Activated CD4-positive, alpha-beta T cell treated with anti-CD3 and anti-CD28 coated beads, Interleukin-2, amount 10 ng/mL, durations not matched to agents 7 days and 5 days (primary cell): ENCODE results near the gene SLMAP. TPM values are rescaled to one million over a fixed set of nuclear protein-coding genes. Genes with fewer than 3 reads are reported as not detected.

Experiments used
- CTCF ChIA-PET: fragments of 350-600 bp; sonication (Branson Sonifier 250); formaldehyde crosslinking; loops from one replicate; lab custom pipeline; 2021; ENCODE audit warnings: antibody characterized with exemption; lab: Charles Lee
- POLR2A ChIA-PET: fragments of 350-600 bp; sonication (Branson Sonifier 250); formaldehyde crosslinking; loops from one replicate; lab custom pipeline; 2021; ENCODE audit warnings: antibody characterized with exemption; lab: Charles Lee
- DNase-seq: peaks from one replicate; pipeline ENCODE4 v3.0.0-alpha.2; 2020
- H3K27ac Mint-ChIP-seq: one replicate; pipeline ENCODE4 v1.8.0; 2021; ENCODE audit warnings: mild to moderate bottlenecking, moderate library complexity, mixed read lengths
- H3K27me3 Mint-ChIP-seq: one replicate; pipeline ENCODE4 v1.8.0; 2021; ENCODE audit warnings: mixed read lengths
- H3K36me3 Mint-ChIP-seq: one replicate; pipeline ENCODE4 v1.8.0; 2021; ENCODE audit warnings: low read depth, mixed read lengths
- H3K4me1 Mint-ChIP-seq: one replicate; pipeline ENCODE4 v1.8.0; 2021; ENCODE audit warnings: mixed read lengths
- H3K4me3 Mint-ChIP-seq: one replicate; pipeline ENCODE4 v1.8.0; 2021; ENCODE audit warnings: mild to moderate bottlenecking, moderate library complexity, mixed read lengths
- H3K9me3 Mint-ChIP-seq: one replicate; pipeline ENCODE4 v1.8.0; 2021; ENCODE audit warnings: mixed read lengths
- total RNA-seq, 2 experiments: library from RNA; stranded (reverse); gene quantifications; one replicate each; pipeline ENCODE4 v1.2.3, GENCODE V29; 2021

The SLMAP gene
- total RNA-seq, 2 experiments from 2014 or later, result 47.2 to 51.2 TPM

- POLR2A ChIA-PET, result no interaction called here
- CTCF ChIA-PET, result no interaction called here
These were observed 22.3 kb upstream of the SLMAP start for GRCh38 chr3:57733790-57734189.

DNA sequence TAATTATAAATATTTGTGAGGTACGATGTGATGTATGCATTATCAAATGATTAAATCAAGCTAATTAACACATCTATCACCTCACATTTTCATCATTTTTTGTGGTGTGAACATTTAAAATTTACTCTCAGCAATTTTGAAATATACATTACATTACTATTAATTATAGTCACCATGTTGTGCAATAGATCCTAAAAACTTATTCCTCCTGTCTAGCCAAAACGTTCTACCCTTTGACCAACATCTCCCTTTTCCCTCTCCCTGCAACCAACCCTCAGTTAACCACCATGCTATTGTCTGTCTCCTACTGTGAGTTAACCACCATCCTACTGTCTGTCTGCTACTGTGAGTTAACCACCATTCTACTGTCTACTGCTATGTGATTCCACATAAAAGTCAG is 20.7 kb upstream of the SLMAP start:
- no peaks in the 10 kb centered on the region for H3K9me3 Mint-ChIP-seq
- CTCF ChIA-PET, result no interaction called here
- no peak overlapping the region for H3K4me3 Mint-ChIP-seq
- H3K27me3 Mint-ChIP-seq, result peaks cover 2% of the 10 kb centered on the region
- DNase-seq, result no peak
- no peak overlapping the region for H3K27ac Mint-ChIP-seq
- no peaks in the 10 kb centered on the region for H3K4me1 Mint-ChIP-seq
- POLR2A ChIA-PET, result no interaction called here
- H3K36me3 Mint-ChIP-seq, result no peaks in the 10 kb centered on the region

More at GRCh38 chr3:57733790-57734189, 22.3 kb upstream of the SLMAP start:
- Mint-ChIP-seq H3K27ac (no peak overlapping the region), H3K4me1 (no peaks in the 10 kb centered on the region), H3K9me3 (no peaks in the 10 kb centered on the region), H3K4me3 (no peak overlapping the region), H3K27me3 (peaks cover 2% of the 10 kb centered on the region), H3K36me3 (no peaks in the 10 kb centered on the region)
- no peak for DNase-seq

- peaks cover 2% of the 10 kb centered on the region for H3K27me3 Mint-ChIP-seq
- H3K4me3 Mint-ChIP-seq, result no peak overlapping the region
- POLR2A ChIA-PET, result no interaction called here
- CTCF ChIA-PET, result no interaction called here
- H3K36me3 Mint-ChIP-seq, result no peaks in the 10 kb centered on the region
- no peak overlapping the region for H3K27ac Mint-ChIP-seq
- DNase-seq, result no peak
- H3K4me1 Mint-ChIP-seq, result no peaks in the 10 kb centered on the region
- no peaks in the 10 kb centered on the region for H3K9me3 Mint-ChIP-seq
These were observed 18.3 kb upstream of the SLMAP start for GRCh38 chr3:57737840-57738239.

DNA sequence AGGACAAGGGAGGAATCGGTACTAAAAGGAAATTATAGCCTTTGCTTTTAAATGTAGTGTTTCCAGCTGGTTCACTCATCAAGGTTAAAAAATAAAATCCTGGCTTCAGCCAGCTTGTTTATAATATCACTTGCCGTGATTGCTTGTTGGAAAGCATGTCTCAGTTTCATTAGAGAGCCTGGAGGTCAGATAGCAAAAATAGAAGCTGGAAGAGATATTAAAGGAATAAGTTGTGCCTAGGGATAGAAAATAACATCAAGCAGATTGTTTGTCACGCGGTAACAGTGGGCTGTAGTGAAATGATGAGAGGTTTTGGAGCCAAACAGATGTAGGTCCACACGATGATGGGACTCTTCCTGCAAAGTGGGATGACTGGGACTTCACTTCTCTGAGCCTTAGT is 17.7 kb upstream of the SLMAP start:
- POLR2A ChIA-PET, result no interaction called here
- no peaks in the 10 kb centered on the region for H3K36me3 Mint-ChIP-seq
- no peak overlapping the region for H3K4me3 Mint-ChIP-seq
- H3K4me1 Mint-ChIP-seq, result no peaks in the 10 kb centered on the region
- no peak overlapping the region for H3K27ac Mint-ChIP-seq
- peaks cover 2% of the 10 kb centered on the region for H3K27me3 Mint-ChIP-seq
- H3K9me3 Mint-ChIP-seq, result no peaks in the 10 kb centered on the region
- CTCF ChIA-PET, result no interaction called here
- no peak for DNase-seq

DNA sequence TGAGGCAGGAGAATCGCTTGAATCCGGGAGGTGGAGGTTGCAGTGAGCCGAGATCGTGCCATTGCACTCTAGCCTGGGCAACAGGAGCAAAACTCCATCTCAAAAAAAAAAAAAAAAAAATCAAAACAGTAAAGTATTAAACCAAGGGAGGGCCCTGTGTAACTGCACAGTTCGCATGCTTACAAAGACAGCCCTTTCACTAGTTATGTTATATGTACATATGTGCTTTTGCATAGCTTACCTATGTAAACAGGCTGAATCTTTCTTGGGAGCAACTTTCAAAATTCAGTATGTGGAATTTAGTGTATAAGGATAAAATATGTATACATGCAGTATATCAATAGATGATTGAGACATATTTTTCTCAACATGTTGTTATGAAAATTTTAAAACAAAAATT is 16.1 kb upstream of the SLMAP start:
- no peak for DNase-seq
- no peaks in the 10 kb centered on the region for H3K4me1 Mint-ChIP-seq
- H3K9me3 Mint-ChIP-seq, result no peaks in the 10 kb centered on the region
- CTCF ChIA-PET, result interaction anchor here (0.6 to 1.3 kb wide), 3 partner anchors 20 to 341 kb away, joined by 3 to 5 read pairs (median 4); no protein-coding TSS in a partner anchor
- H3K36me3 Mint-ChIP-seq, result no peaks in the 10 kb centered on the region
- H3K27ac Mint-ChIP-seq, result no peak overlapping the region
- no peak overlapping the region for H3K4me3 Mint-ChIP-seq
- H3K27me3 Mint-ChIP-seq, result peaks cover 2% of the 10 kb centered on the region
- POLR2A ChIA-PET, result no interaction called here

DNA sequence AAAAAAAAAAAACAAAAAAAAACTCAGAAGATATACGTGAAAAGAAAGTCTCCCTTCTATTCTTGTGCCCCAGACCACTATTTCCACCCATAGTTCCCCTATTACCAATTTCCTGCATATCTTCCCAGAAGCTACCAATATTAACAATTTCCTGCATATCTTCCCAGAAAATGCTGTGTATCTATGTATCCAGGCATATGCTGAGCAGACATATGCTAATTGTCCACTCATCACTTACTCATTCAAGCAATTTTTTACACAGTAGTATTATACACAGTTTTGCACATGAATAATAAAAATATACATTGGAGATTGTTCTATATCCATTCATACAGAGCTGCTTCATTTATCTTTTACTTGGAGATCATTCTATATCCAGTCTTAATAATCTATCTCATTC is 12.6 kb upstream of the SLMAP start:
- Mint-ChIP-seq H3K36me3 (no peaks in the 10 kb centered on the region), H3K9me3 (no peaks in the 10 kb centered on the region), H3K27ac (no peak overlapping the region), H3K27me3 (no peaks in the 10 kb centered on the region), H3K4me3 (no peak overlapping the region), H3K4me1 (no peaks in the 10 kb centered on the region)
- DNase-seq, result no peak
- CTCF ChIA-PET, result no interaction called here
- POLR2A ChIA-PET, result no interaction called here

- ChIA-PET CTCF (interaction anchor here (0.7 to 1.0 kb wide), 2 partner anchors 11 to 590 kb away, joined by 3 read pairs; partner anchors contain the start of gene SLMAP), POLR2A (no interaction called here)
- no peaks in the 10 kb centered on the region for H3K27me3 Mint-ChIP-seq
- no peak for DNase-seq
- H3K4me3 Mint-ChIP-seq, result no peak overlapping the region
- H3K36me3 Mint-ChIP-seq, result no peaks in the 10 kb centered on the region
- H3K27ac Mint-ChIP-seq, result no peak overlapping the region
- no peaks in the 10 kb centered on the region for H3K9me3 Mint-ChIP-seq
- no peaks in the 10 kb centered on the region for H3K4me1 Mint-ChIP-seq
These were observed 11.0 kb upstream of the SLMAP start for GRCh38 chr3:57745101-57745500.

DNA sequence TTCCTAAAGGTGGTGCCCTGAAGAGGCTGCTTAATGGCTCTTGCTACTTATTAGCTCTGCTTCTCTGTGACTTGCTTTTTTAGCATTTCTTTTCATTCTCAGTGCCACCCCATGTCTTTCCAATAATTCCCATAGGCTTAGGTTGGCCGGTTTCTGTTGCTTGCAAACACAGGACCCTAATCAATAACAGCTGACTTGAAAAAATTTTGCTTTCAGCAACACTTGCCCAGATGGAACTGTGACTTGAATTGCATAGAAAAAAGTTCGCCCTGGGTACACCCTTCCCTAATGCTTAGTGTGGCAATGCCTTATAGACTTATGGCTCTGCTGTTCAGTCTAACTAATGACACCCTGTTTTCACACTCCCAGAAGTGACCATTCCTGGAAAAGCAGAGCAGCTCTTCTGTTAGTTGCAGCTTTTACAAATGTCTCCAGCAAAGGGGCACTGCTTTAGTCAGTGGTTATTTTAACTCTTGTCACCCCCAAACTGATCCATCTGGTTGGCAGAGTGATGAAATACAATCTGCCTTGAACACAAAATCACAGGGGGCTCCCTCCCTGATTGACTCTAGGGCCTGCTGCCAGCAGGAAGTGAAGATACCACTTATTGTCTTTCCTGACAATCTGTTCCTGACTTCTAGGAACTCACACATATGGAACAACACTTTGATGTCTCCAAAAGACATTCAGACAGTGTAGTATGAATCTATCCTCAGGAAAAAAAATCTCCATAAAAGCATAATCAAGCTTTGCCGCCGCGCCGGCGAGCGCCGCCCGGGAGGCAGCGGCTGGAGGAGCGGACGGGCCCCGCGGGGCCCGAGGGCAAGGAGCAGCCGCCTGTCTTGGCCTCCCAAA is 9.7 kb upstream of the SLMAP start:
- CTCF ChIA-PET, result interaction anchor here (0.5 to 1.0 kb wide), 3 partner anchors 10 to 59 kb away, joined by 3 read pairs; partner anchors contain the start of gene SLMAP
- DNase-seq, result no peak
- Mint-ChIP-seq H3K27ac (no peak overlapping the region), H3K27me3 (no peaks in the 10 kb centered on the region), H3K4me3 (no peak overlapping the region), H3K4me1 (no peaks in the 10 kb centered on the region), H3K36me3 (no peaks in the 10 kb centered on the region), H3K9me3 (no peaks in the 10 kb centered on the region)
- POLR2A ChIA-PET, result no interaction called here

GRCh38 chr3:57749542-57749941 is 6.6 kb upstream of the SLMAP start:
- no peaks in the 10 kb centered on the region for H3K36me3 Mint-ChIP-seq
- peaks cover 3% of the 10 kb centered on the region for H3K27me3 Mint-ChIP-seq
- POLR2A ChIA-PET, result no interaction called here
- peaks cover 2% of the 10 kb centered on the region for H3K4me1 Mint-ChIP-seq
- DNase-seq, result no peak
- no peak overlapping the region for H3K27ac Mint-ChIP-seq
- CTCF ChIA-PET, result no interaction called here
- H3K9me3 Mint-ChIP-seq, result no peaks in the 10 kb centered on the region
- H3K4me3 Mint-ChIP-seq, result no peak overlapping the region

- peaks cover 14% of the 10 kb centered on the region for H3K4me1 Mint-ChIP-seq
- peaks cover 8% of the 10 kb centered on the region for H3K36me3 Mint-ChIP-seq
- ChIA-PET CTCF (interaction anchor here (0.6 to 1.4 kb wide), 2 partner anchors 19 to 34 kb away, joined by 3 to 4 read pairs; no protein-coding TSS in a partner anchor), POLR2A (no interaction called here)
- DNase-seq, result no peak
- H3K9me3 Mint-ChIP-seq, result no peaks in the 10 kb centered on the region
- H3K27me3 Mint-ChIP-seq, result peaks cover 5% of the 10 kb centered on the region
- H3K4me3 Mint-ChIP-seq, result no peak overlapping the region
- no peak overlapping the region for H3K27ac Mint-ChIP-seq
These were observed 3.8 kb upstream of the SLMAP start for GRCh38 chr3:57752307-57752706.

DNA sequence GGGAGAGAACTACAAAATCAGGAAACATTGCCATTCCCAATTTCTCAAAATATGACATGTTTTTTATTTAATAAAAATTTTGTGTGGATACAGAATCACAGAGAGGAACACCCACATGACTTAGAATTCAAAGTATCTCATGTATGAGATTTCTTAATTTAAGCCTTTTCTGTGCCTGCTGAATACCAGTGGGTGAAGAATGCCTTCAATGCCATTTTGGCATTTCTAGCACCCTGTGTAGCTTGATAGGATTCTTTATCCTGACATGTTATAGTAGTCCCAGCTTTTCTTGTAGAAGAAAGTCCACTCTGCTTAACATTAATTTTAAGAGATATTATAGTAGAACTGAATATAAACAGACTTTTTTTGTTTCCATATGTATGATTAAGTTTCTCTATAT is 3.1 kb upstream of the SLMAP start:
- ChIA-PET POLR2A (no interaction called here), CTCF (interaction anchor here (1.4 kb wide), 1 partner anchor 19 kb away, joined by 3 read pairs; no protein-coding TSS in a partner anchor)
- Mint-ChIP-seq H3K27ac (no peak overlapping the region), H3K4me3 (no peak overlapping the region), H3K9me3 (no peaks in the 10 kb centered on the region), H3K27me3 (peaks cover 5% of the 10 kb centered on the region), H3K4me1 (peaks cover 21% of the 10 kb centered on the region), H3K36me3 (peaks cover 14% of the 10 kb centered on the region)
- no peak for DNase-seq

GRCh38 chr3:57755368-57755675 is 787 bp upstream of the SLMAP start:
- ChIA-PET POLR2A (interaction anchor here (0.6 to 1.2 kb wide), 3 partner anchors 22 to 96 kb away, joined by 3 to 12 read pairs (median 4); partner anchors contain the start of gene DENND6A), CTCF (interaction anchor here (0.7 to 1.2 kb wide), 2 partner anchors 13 to 387 kb away, joined by 3 to 4 read pairs; no protein-coding TSS in a partner anchor)
- Mint-ChIP-seq H3K4me1 (peaks cover 41% of the 10 kb centered on the region), H3K9me3 (no peaks in the 10 kb centered on the region), H3K4me3 (peak overlapping the region; percentile 98), H3K36me3 (peaks cover 23% of the 10 kb centered on the region), H3K27me3 (peaks cover 5% of the 10 kb centered on the region), H3K27ac (peak overlapping the region; percentile 98)
- DNase-seq, result peak; percentile 23
